HG03521 (cell line): Measurements from ENCODE around the gene COA8.
A peak's percentile ranks its signal among the peaks of the same experiment; 100 is the strongest.

Source experiments
- ATAC-seq: cut with Tn5 transposase; IDR thresholded peaks from one replicate; pipeline ENCODE4 v1.9.1; 2021; ENCODE audit warnings: mild to moderate bottlenecking, moderate library complexity; ENCODE audit not compliant: unreplicated experiment

Gene COA8

DNA sequence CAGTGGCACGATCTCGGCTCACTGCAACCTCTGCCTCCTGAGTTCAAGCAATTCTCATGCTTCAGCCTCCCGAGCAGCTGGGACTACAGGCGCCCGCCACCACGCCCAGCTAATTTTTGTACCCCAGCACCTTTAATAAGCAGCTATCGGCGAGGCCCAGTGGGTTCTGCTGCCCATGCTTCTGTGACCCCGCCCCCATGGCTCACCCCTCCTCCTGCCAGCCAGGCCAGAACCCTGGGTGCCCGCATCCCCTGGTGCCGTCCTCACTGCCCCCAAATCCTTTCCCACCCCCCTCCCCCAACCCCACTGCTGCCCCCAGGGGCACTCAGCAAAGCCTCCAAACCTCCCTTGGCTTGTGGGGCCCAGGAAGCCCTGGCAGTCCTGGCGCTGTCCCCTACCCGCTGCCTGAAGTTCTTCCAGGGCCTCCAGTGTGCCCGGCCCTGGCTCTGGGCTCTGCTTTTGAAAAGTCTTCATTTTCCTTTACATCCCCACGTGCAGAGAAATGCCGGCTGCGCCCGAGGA, 14.8 kb upstream of the COA8 start:
- ATAC-seq = no peak

- ATAC-seq = no peak
These were observed 14.1 kb upstream of the COA8 start for GRCh38 chr14:103548463-103549351.

GRCh38 chr14:103549361-103550311, 13.1 kb upstream of the COA8 start:
- no peak for ATAC-seq

GRCh38 chr14:103550451-103551337, 12.1 kb upstream of the COA8 start:
- no peak for ATAC-seq

DNA sequence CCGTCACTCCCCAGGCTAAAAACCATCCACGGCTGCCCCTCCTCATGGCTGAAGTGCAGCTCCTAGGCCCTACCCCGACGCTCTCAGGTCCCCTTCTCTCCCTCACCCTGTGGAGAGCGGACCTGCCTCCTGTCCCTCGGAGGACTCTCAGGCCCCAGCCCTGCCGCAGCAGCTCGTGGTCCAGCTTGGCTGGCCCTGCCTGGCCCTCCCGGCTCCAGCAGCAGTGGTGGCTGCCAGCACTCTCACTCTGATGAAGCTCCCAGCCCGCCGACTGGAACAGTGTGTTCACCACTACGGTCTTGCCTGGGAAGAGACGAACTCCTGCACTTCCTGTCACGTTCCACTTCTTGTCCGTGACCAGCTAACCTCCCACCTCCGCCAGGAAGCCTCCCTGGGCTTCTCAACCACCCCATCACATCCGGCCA, 11.4 kb upstream of the COA8 start:
- ATAC-seq = no peak

GRCh38 chr14:103552011-103552845, 10.5 kb upstream of the COA8 start:
- no peak for ATAC-seq

DNA sequence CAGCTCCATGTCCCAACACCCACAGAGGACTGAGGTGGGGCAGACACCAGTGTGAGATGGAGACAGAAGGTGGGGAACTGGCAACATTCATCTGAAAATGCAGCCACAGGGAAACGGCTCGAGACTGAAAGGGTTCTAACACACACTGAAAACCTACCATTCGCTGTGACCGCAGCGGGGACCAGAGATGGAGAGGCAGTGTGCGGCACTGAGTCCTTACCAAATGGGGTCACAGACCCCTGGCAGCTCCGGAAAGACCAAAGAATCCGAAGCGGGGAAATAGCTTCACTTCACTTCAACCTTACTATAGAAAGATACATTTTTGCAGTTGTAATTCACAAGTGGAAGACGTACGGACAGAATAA, 9.9 kb upstream of the COA8 start:
- ATAC-seq = no peak

- no peak for ATAC-seq
These were observed 7.0 kb upstream of the COA8 start for GRCh38 chr14:103555559-103556337.

GRCh38 chr14:103556946-103557758, 5.6 kb upstream of the COA8 start:
- ATAC-seq = no peak

DNA sequence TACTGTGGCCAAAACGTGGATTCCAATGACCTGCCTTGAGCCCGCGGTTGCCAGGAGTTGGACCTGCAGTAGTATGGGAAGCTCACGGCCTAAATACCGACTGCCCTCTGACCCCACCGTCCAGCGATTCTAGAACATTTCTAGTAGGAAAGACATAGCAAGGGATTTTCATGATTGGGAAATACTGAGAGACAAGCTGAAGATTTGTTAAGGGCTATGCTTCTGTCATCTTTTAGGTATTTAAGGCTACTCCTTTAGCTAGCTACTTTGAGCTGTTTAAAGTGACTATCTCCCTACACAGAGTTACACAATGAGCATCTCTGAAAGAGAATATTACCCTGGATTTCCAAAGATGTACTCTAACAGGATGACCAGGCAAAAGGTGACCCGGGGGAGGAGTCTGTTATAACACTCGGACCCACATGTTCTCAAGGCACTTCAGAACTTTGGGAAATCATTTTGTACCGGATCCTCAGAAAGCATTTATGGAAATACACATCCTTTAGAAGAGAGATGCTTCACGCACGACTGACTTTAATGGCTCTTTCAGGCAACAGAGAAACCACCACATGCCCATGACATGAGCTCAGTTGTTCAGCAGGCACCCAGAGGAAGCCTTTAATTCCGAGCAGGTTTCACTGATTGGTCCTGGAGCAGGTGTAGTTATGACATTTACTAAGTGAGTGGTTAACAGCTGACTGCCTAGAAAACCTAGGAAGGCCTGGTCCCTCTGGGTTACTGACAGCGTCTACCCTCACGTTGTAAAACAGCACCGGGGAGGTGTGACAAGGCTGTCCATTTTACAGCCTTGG, 4.5 kb upstream of the COA8 start:
- ATAC-seq = no peak

- no peak for ATAC-seq
These were observed 3.0 kb upstream of the COA8 start for GRCh38 chr14:103559766-103560165.

- ATAC-seq = no peak
These were observed 2.1 kb upstream of the COA8 start for GRCh38 chr14:103560691-103561090.

GRCh38 chr14:103561381-103562178, 1.2 kb upstream of the COA8 start:
- peak; percentile 2 for ATAC-seq

- ATAC-seq = no peak
These were observed 656 bp upstream of the COA8 start for GRCh38 chr14:103562179-103562428.

- ATAC-seq = no peak
These were observed 463 bp downstream of the COA8 start for GRCh38 chr14:103563226-103563620.

DNA sequence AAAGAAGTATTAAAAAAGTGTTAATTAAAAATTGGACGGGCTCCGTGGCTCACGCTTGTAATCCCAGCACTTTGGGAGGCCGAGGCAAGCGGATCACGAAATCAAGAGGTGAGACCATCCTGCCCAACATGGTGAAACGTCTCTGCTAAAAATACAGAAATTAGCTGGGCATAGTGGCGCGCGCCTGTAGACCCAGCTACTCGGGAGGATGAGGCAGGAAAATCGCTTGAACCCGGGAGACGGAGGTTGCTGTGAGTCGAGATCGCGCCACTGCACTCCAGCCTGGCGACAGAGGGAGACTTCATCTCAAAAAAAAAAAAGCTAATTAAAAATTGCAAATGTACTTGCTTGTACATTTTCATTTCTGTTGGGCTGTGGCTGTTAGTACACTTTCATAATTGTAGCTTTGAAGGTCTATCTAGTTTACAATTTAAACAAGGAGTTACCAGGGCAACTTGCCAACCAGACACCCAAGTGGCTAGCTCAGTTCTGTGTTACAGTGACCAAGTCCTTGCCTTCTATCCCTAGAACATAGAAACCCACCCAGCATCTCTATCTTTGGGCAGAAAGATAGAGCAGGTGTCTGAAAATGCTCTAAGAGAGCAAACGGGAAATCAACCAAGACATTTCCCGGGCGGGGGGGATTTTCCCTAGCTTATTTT, 1.2 kb downstream of the COA8 start:
- ATAC-seq = no peak
